ENCODE data around the gene METTL3. TPM values are rescaled to one million over a fixed set of nuclear protein-coding genes. Genes with fewer than 3 reads are reported as not detected.

The METTL3 gene
- total and polyA plus RNA-seq, 2 of the 8 experiments (the other 6 are each of a cell fraction or from before 2014, with no cell fraction given): 103 to 144 TPM

DNA sequence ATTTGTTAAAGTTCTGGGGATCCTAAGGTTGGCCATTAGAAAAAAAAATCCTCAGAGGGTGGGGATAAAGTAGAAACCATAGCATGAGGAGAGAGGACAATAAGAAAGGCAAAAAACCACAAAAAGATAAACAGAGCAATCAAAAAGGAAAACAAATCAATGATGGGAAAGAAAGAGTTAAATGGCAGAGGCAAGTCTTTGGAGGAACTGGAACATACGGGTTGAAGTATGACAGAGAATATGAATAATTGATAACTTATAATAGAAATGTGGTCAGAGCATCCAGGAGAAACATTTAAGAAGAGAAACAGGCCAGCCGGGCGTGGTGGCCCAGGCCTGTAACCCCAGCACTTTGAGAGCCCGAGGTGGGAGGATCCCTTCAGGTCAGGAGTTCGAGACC is 32.8 kb upstream of the METTL3 start:
- H3K4ac ChIP-seq (replicated peaks; ENCODE audit: insufficient read length, low read depth, low read length): no peak overlapping the region
- no peaks in the 10 kb centered on the region for H4K20me1 ChIP-seq (replicated peaks in 1 of 2; ENCODE audit: control insufficient read depth in 1 of 2, insufficient read depth in 2 of 2, low read length in 2 of 2)
- no peak overlapping the region for H4K91ac ChIP-seq (replicated peaks; ENCODE audit: insufficient read length, low read length)
- 0 out of 2 replicates have a peak overlapping the region, but pooled peaks have one; percentile 63 for H3K27ac ChIP-seq (ENCODE audit: low read depth, low read length)
- peak overlapping the region; percentile 25; the same call in 1 of the 2 replicates for H3K18ac ChIP-seq (ENCODE audit: extremely low read depth, low read length)
- ChIA-PET POLR2A (ENCODE audit: partially characterized antibody) (interaction anchor here (0.7 to 32.5 kb wide), 2 partner anchors 17 to 25 kb away, joined by 3 to 769 read pairs; partner anchors contain the start of genes METTL3 and SALL2), CTCF (ENCODE audit: partially characterized antibody) (no interaction called here)
- H2BK20ac ChIP-seq (ENCODE audit: low read length): 0 out of 2 replicates have a peak overlapping the region, but pooled peaks have one; percentile 72
- H3K4me1 ChIP-seq (replicated peaks in 1 of 4; ENCODE audit: control insufficient read depth in 3 of 4, insufficient read depth in 4 of 4, low read length in 3 of 4): peaks cover 0 to 12% (median 4%) of the 10 kb centered on the region in 4 experiments; a peak in 5 of 7 replicates
- no peaks in the 10 kb centered on the region; the same call in 1 of the 2 replicates for H3K23me2 ChIP-seq (ENCODE audit: low read depth, low read length)
- H3K36me3 ChIP-seq (ENCODE audit: control insufficient read depth in 2 of 4, insufficient read depth in 4 of 4, low read length in 3 of 4): no peaks in the 10 kb centered on the region
- H3K27me3 ChIP-seq (replicated peaks in 1 of 4; ENCODE audit: control insufficient read depth in 3 of 4, extremely low read depth in 1 of 4, insufficient read depth in 3 of 4, low read length in 3 of 4): no peaks in the 10 kb centered on the region
- peak overlapping the region; percentile 56 to 64; a peak in 3 of 4 replicates for H3K4me2 ChIP-seq (ENCODE audit: insufficient read depth in 1 of 2, low read depth in 2 of 2, low read length in 2 of 2)
- H3K4me3 ChIP-seq (ENCODE audit: extremely low read depth in 1 of 4, insufficient read depth in 2 of 4, low read depth in 3 of 4, low read length in 4 of 4): peak overlapping the region in 2 of 4 experiments; percentile 2 to 44; a peak in 5 of 8 replicates
- H3K9me3 ChIP-seq (ENCODE audit: insufficient read depth in 2 of 2, low read depth in 1 of 2, low read length in 1 of 2): peaks cover 0 to 6% of the 10 kb centered on the region in 2 experiments; a peak in 2 of 4 replicates
- no peak overlapping the region for H2BK120ac ChIP-seq (replicated peaks; ENCODE audit: low read depth, low read length)
- H3K56ac ChIP-seq (replicated peaks; ENCODE audit: insufficient read length, low read depth, low read length): no peak overlapping the region
- H4K5ac ChIP-seq (ENCODE audit: insufficient read length, low read depth, low read length): no peak overlapping the region
- H3K9ac ChIP-seq (replicated peaks in 1 of 4; ENCODE audit: extremely low read depth in 1 of 4, low read depth in 3 of 4, low read length in 3 of 4): no peak overlapping the region
- no peaks in the 10 kb centered on the region for H3K79me1 ChIP-seq (ENCODE audit: low read depth, low read length)
- no peak overlapping the region for H3K23ac ChIP-seq (ENCODE audit: insufficient read length)
- FAIRE-seq: no peak
- H2BK5ac ChIP-seq (ENCODE audit: low read depth, low read length): peak overlapping the region; percentile 20; the same call in 1 of the 2 replicates
- H2BK15ac ChIP-seq (ENCODE audit: low read length): no peak overlapping the region
- TF ChIP-seq SIX5 (IDR thresholded peaks at IDR 0.05; ENCODE audit: low read depth, low read length) (no peak), BRCA1 (IDR thresholded peaks at IDR 0.05; ENCODE audit: low read depth, low read length) (no peak), ASH2L (IDR thresholded peaks at IDR 0.05; ENCODE audit: low read length) (peak; percentile 83), RXRA (IDR thresholded peaks at IDR 0.05; ENCODE audit: insufficient read depth, low read depth, low read length) (no peak), POU5F1 (IDR thresholded peaks at IDR 0.05; ENCODE audit: low read depth, low read length) (no peak), KDM5A (IDR thresholded peaks at IDR 0.05; ENCODE audit: low read length) (no peak), BCL11A (IDR thresholded peaks at IDR 0.05; ENCODE audit: low read depth in 2 of 2, low read length in 2 of 2) (no peak)
- no peak overlapping the region for H4K8ac ChIP-seq (ENCODE audit: extremely low read depth, insufficient read depth, low read length)
- H2AFZ ChIP-seq (ENCODE audit: low read length): no peak overlapping the region
- WGBS, 2 experiments (ENCODE audit: extremely low coverage in 1 of 2, insufficient coverage in 1 of 2, insufficient read length in 1 of 2, insufficient replicate concordance in 2 of 2, low coverage in 1 of 2, low lambda C conversion rate in 2 of 2, missing lambda C conversion rate in 1 of 2): 61% methylated on average over 5 of the region's 5 CpGs; no CpG with 5 or more reads in 1 of the 2 experiments
- no peak overlapping the region for H2AK5ac ChIP-seq (ENCODE audit: low read depth, low read length)
- H2BK12ac ChIP-seq (ENCODE audit: low read depth, low read length): peak overlapping the region; percentile 6; the same call in 1 of the 2 replicates
- H3K79me2 ChIP-seq (ENCODE audit: control insufficient read depth in 1 of 2, insufficient read depth in 2 of 2, low read length in 2 of 2): 0 out of 4 replicates have a peak, but pooled peaks cover 0 to under 1% of the 10 kb centered on the region in 2 experiments
- H3K14ac ChIP-seq (ENCODE audit: insufficient read length): no peak overlapping the region
- DNase-seq (ENCODE audit: low read depth in 1 of 2, low spot score in 2 of 2): no peak
